Fibroblast of lung (primary cell): ENCODE results near the gene C1orf210. TPM values are rescaled to one million over a fixed set of nuclear protein-coding genes. Genes with fewer than 3 reads are reported as not detected.

Experiments used
- DNase-seq, 2 donors: peaks; one replicate each; pipeline versions ENCODE4 v3.0.0 to v3.0.0-alpha.2; 2010; ENCODE audit warnings: low read depth in 2 of 2
- H2AFZ ChIP-seq: 2 replicates; pipeline ENCODE4 v1.5.1; 2012; ENCODE audit warnings: low read length, control low read depth, inconsistent platforms
- H3K27ac ChIP-seq: 2 replicates; pipeline ENCODE4 v1.5.1; 2011; ENCODE audit warnings: low read length, control low read depth; ENCODE audit not compliant: insufficient read depth
- H3K27me3 ChIP-seq: 2 replicates; pipeline ENCODE4 v1.5.1; 2011; ENCODE audit warnings: mild to moderate bottlenecking, low read length; ENCODE audit not compliant: control insufficient read depth, insufficient read depth
- H3K36me3 ChIP-seq: 2 replicates; pipeline ENCODE4 v1.5.1; 2011; ENCODE audit warnings: low read length; ENCODE audit not compliant: control insufficient read depth, insufficient read depth
- H3K4me1 ChIP-seq: 2 replicates; pipeline ENCODE4 v1.5.1; 2011; ENCODE audit warnings: low read length; ENCODE audit not compliant: control insufficient read depth, insufficient read depth; ENCODE audit errors: extremely low read depth
- H3K4me2 ChIP-seq: 2 replicates; pipeline ENCODE4 v1.5.1; 2011; ENCODE audit warnings: low read length, control low read depth; ENCODE audit not compliant: insufficient read depth; ENCODE audit errors: extremely low read depth
- H3K4me3 ChIP-seq, 4 experiments: fragments of 200-600 bp in 1 of 4; sonication (generic) in 1 of 4; replicated peaks in 1 of 4; 2 replicates each; pipeline ENCODE4 v1.5.1; 2011 to 2016; ENCODE audit warnings: low read length in 4 of 4, low read depth in 3 of 4, mild to moderate bottlenecking in 3 of 4, control low read depth in 2 of 4, inconsistent platforms in 1 of 4, mixed read lengths in 1 of 4; ENCODE audit not compliant: insufficient read depth in 1 of 4; ENCODE audit errors: control extremely low read depth in 1 of 4
- H3K79me2 ChIP-seq: 2 replicates; pipeline ENCODE4 v1.5.1; 2012; ENCODE audit warnings: mild to moderate bottlenecking, low read length, inconsistent platforms; ENCODE audit not compliant: control insufficient read depth, insufficient read depth
- H3K9ac ChIP-seq: 2 replicates; pipeline ENCODE4 v1.5.1; 2011; ENCODE audit warnings: mild to moderate bottlenecking, low read length, control low read depth; ENCODE audit not compliant: insufficient read depth
- H3K9me3 ChIP-seq: 2 replicates; pipeline ENCODE4 v1.5.1; 2012; ENCODE audit warnings: low read depth, low read length; ENCODE audit not compliant: control insufficient read depth, insufficient read depth
- H4K20me1 ChIP-seq: 2 replicates; pipeline ENCODE4 v1.5.1; 2011; ENCODE audit warnings: low read length; ENCODE audit not compliant: control insufficient read depth, insufficient read depth; ENCODE audit errors: extremely low read depth
- EZH2 ChIP-seq: IDR thresholded peaks from 2 replicates; pipeline ENCODE4 v1.5.1; 2012; ENCODE audit warnings: low read length, control low read depth, mild to moderate bottlenecking; ENCODE audit errors: missing control alignments
- polyA plus RNA-seq, 2 donors: library from polyadenylated mRNA; depleted of rRNA in 1 of 2; stranded (reverse) in 1 of 2; unstranded in 1 of 2; fragments of >200 nt; gene quantifications; 2 replicates each; pipeline ENCODE4 v1.2.1, GENCODE V29; 2011 to 2012; ENCODE audit warnings: missing spikeins in 1 of 2
- total RNA-seq: library from RNA; depleted of rRNA; stranded (reverse); fragments of >200 nt; gene quantifications from 2 replicates; pipeline ENCODE4 v1.2.1, GENCODE V29; 2014
- TF ChIP-seq, protein P1 (sequence below), 2 donors: IDR thresholded peaks in 1 of 2; conservative IDR thresholded peaks in 1 of 2; 1 replicate in 1 of 2; 2 replicates in 1 of 2; pipeline ENCODE4 v1.5.1; 2011 to 2012; ENCODE audit warnings: low read length in 2 of 2, control low read depth in 1 of 2, inconsistent platforms in 1 of 2, low read depth in 1 of 2, mild to moderate bottlenecking in 1 of 2

C1orf210 gene
- total and polyA plus RNA-seq, 2 donors (not counting 1 experiment from before 2014, with no cell fraction given), result not detected

- H4K20me1 ChIP-seq, result no peaks in the 10 kb centered on the region
- H2AFZ ChIP-seq, result no peak overlapping the region
- H3K4me1 ChIP-seq, result no peaks in the 10 kb centered on the region
- H3K9me3 ChIP-seq, result no peaks in the 10 kb centered on the region
- H3K4me2 ChIP-seq, result no peak overlapping the region
- H3K36me3 ChIP-seq, result no peaks in the 10 kb centered on the region
- no peak overlapping the region for H3K27ac ChIP-seq
- H3K4me3 ChIP-seq, result no peak overlapping the region
- no peak overlapping the region for H3K9ac ChIP-seq
- H3K27me3 ChIP-seq, result peaks cover 11% of the 10 kb centered on the region
- H3K79me2 ChIP-seq, result no peaks in the 10 kb centered on the region
- TF ChIP-seq, protein P1, sequence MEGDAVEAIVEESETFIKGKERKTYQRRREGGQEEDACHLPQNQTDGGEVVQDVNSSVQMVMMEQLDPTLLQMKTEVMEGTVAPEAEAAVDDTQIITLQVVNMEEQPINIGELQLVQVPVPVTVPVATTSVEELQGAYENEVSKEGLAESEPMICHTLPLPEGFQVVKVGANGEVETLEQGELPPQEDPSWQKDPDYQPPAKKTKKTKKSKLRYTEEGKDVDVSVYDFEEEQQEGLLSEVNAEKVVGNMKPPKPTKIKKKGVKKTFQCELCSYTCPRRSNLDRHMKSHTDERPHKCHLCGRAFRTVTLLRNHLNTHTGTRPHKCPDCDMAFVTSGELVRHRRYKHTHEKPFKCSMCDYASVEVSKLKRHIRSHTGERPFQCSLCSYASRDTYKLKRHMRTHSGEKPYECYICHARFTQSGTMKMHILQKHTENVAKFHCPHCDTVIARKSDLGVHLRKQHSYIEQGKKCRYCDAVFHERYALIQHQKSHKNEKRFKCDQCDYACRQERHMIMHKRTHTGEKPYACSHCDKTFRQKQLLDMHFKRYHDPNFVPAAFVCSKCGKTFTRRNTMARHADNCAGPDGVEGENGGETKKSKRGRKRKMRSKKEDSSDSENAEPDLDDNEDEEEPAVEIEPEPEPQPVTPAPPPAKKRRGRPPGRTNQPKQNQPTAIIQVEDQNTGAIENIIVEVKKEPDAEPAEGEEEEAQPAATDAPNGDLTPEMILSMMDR (conservative IDR thresholded peaks at IDR 0.05 in 1 of 2, IDR thresholded peaks at IDR 0.05 in 1 of 2; ENCODE audit: low read depth in 1 of 2, low read length in 2 of 2), result no peak
- no peak for TF ChIP-seq EZH2
- no peak for DNase-seq
Observed at GRCh38 chr1:43272576-43273571, 12.5 kb downstream of the C1orf210 start.

- no peak overlapping the region for H2AFZ ChIP-seq
- no peak for TF ChIP-seq EZH2
- TF ChIP-seq, protein P1 (conservative IDR thresholded peaks at IDR 0.05 in 1 of 2, IDR thresholded peaks at IDR 0.05 in 1 of 2; ENCODE audit: low read depth in 1 of 2, low read length in 2 of 2), result no peak
- H3K4me2 ChIP-seq, result no peak overlapping the region
Observed at GRCh38 chr1:43272161-43272560, 13.2 kb downstream of the C1orf210 start.

DNA sequence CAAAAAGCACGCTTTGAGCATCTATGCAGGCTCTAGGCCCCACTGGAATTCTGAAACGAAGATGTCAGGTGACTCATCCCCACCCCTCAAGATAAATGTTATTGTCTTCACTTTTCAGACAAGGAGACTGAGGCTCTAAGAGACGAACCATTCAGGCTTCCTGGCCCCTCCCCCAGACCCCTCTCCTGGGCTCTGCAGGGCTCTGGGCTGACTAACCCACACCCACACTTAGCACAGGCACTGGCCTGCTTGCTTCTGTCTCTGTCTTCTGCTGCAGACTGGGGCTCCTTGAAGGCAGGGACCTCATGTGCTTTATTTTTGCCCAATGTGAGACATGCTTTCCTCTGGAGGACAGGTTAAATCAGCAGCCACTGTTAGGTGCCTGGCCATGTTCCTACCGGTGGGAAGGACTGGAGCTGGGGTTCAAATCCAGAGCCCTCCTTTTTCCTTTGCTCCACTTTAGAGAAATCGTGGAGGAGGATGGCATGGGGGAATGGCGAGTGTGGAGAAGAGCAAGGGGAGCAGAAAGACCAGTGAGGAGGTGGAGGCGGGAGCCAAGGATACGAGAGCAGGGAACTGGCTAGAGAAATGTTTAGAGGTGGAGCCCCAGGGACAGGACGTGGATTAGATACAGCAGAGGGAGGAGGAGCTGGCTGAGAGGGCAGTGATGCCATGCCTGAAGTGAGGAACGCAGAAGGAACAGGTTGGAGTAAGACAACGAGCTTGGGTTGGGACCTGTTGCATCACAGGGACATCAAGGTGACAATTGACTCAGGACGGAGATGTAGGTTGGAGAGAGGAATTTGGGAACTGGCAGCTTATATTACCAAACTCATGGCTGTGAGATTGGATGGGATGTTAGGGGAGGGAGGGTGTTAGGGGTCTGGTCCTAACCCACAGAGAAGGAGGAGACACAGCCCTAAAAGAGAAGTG lies 13.9 kb downstream of the C1orf210 start:
- no peaks in the 10 kb centered on the region for H3K36me3 ChIP-seq
- H3K79me2 ChIP-seq, result no peaks in the 10 kb centered on the region
- H4K20me1 ChIP-seq, result no peaks in the 10 kb centered on the region
- no peaks in the 10 kb centered on the region for H3K4me1 ChIP-seq
- peaks cover 11% of the 10 kb centered on the region for H3K27me3 ChIP-seq
- H2AFZ ChIP-seq, result no peak overlapping the region
- H3K27ac ChIP-seq, result no peak overlapping the region
- no peak overlapping the region for H3K4me3 ChIP-seq
- no peak overlapping the region for H3K9ac ChIP-seq
- no peak for TF ChIP-seq EZH2
- TF ChIP-seq, protein P1 (conservative IDR thresholded peaks at IDR 0.05 in 1 of 2, IDR thresholded peaks at IDR 0.05 in 1 of 2; ENCODE audit: low read depth in 1 of 2, low read length in 2 of 2), result no peak
- no peak overlapping the region for H3K4me2 ChIP-seq
- H3K9me3 ChIP-seq, result no peaks in the 10 kb centered on the region
- DNase-seq, result peak in 1 of 2 donors; percentile 23

More at GRCh38 chr1:43272161-43272560, 13.2 kb downstream of the C1orf210 start:
- Histone ChIP-seq H3K9me3 (no peaks in the 10 kb centered on the region), H4K20me1 (no peaks in the 10 kb centered on the region), H3K79me2 (no peaks in the 10 kb centered on the region), H3K27ac (no peak overlapping the region), H3K9ac (no peak overlapping the region), H3K27me3 (peaks cover 11% of the 10 kb centered on the region), H3K4me1 (no peaks in the 10 kb centered on the region), H3K4me3 (no peak overlapping the region), H3K36me3 (no peaks in the 10 kb centered on the region)
- no peak for DNase-seq
